ENCODE measurements around the gene CCDC27.

Gene CCDC27

GRCh38 chr1:3753656-3754454, 1.6 kb downstream of the CCDC27 start:
- DNase-seq (ENCODE audit: low read depth in 2 of 2) = no peak

GRCh38 chr1:3756394-3756793, 4.1 kb downstream of the CCDC27 start:
- DNase-seq (ENCODE audit: low read depth in 2 of 2) = no peak

DNA sequence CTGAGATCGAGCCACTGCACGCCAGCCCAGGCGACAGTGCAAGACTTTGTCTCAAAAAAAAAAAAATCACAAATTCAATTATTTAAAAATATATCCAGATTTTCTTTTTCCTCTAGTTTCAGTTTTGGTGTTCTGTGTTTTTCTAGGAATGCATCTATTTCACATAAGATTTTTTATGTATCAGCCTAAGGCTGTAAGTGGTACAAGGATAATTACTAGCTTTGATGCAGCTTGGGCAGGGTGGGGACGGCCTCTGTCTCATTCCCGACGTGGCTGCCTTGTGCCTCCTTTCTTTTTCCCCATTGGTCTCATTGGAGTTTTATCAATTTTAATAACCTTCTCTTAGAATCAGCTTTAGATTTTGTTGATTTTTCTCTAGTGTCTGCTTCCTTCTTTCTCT, 6.9 kb downstream of the CCDC27 start:
- no peak for DNase-seq (ENCODE audit: low read depth in 2 of 2)

DNA sequence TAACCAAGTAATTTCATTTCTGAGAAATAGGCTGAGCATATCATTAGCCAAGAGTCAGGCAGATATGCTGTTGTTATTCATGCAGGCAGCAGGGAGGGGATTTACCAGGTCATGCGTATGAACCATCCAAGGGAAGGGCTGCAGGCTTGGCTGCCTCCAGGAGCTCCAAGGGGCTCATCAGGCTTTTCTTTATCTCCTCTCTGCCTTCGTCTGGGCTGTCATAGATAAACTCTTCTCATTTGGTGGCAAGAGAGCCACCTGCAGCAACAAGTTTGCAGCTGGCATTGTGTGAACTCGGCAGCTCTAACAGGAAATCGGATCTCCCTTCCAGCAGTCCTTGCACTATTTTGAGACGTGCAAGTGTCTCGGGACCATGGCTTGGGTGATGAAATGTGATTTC, 7.5 kb downstream of the CCDC27 start:
- DNase-seq (ENCODE audit: low read depth in 2 of 2) = no peak

DNA sequence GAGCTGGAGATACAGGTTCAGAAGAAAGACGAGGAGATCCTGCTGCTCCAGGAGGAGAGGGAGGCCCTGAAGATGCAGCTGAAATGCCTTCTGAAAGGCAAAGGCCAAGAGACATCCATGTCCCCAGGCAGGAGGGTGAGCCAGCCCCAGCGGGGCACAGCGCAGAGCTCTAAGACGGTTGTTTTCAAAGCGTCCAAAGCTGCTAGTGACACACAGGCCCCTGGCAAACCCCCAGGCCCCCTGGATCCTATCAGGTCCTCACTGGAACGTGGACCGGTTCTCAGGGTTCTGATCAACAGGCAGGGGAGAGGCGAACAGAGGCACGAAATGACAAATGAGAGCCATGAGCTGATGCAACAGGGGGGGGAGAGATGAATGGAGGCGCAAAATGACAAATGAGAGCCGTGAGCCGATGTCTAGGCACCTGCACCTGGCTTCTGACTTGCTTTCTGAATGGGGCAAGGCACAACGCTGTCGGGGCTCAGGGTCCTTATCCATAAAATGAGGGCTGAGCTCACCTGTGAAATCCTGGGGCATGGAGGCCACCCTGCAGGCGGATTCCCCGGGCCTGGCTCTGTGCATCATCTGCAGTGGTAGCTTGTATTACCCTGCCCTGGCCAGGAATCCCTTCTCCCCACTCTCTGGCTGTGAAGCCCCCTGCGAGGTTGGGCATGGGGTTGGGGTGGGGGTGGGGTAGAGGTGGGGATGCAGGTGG, 9.2 kb downstream of the CCDC27 start:
- DNase-seq (ENCODE audit: low read depth in 2 of 2) = no peak

- DNase-seq (ENCODE audit: low read depth in 2 of 2) = no peak
These were observed 10.1 kb downstream of the CCDC27 start for GRCh38 chr1:3762151-3762872.

- no peak for DNase-seq (ENCODE audit: low read depth in 2 of 2)
These were observed 10.6 kb downstream of the CCDC27 start for GRCh38 chr1:3762873-3763228.

DNA sequence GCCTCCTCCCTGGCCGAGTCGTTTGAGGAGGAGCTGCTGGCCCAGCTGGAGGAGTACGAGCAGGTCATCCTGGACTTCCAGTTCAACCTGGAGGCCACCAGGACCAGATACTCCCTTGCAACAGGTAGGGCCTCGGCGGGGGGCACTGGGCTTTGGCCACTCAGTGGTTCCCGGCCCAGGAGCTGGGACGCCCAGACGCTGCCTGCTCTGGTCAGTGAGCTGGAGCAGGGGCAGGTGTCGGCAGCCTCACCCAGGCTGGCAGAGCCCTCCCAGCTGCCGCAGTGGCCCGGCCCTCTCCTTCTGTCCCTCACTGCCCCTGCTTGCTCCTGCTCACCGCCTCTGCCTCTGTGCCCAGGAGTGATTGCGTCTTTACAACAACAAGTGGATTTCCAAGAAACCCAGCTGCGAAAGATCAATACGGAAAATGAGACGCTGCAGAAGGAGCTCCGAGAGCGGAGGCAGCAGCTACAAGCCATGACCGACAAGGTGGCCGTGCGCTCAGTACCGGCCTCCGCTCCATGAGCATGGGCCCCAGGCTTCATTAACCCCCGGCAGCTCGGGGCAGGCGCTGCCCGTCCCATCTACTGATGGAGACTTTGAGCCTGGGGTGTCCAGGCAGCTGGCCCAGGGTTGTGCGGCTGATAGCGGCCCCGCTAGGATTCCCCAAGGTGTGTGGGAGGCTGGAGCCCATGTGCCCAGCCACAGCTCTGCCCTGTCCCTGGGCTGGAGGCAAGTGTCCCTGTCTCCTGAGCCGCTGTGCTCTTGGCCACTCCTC, 11.3 kb downstream of the CCDC27 start:
- no peak for DNase-seq (ENCODE audit: low read depth in 2 of 2)

- no peak for DNase-seq (ENCODE audit: low read depth in 2 of 2)
These were observed 15.2 kb downstream of the CCDC27 start for GRCh38 chr1:3767328-3767925.

GRCh38 chr1:3768811-3769390, 16.7 kb downstream of the CCDC27 start:
- DNase-seq (ENCODE audit: low read depth in 2 of 2) = no peak

DNA sequence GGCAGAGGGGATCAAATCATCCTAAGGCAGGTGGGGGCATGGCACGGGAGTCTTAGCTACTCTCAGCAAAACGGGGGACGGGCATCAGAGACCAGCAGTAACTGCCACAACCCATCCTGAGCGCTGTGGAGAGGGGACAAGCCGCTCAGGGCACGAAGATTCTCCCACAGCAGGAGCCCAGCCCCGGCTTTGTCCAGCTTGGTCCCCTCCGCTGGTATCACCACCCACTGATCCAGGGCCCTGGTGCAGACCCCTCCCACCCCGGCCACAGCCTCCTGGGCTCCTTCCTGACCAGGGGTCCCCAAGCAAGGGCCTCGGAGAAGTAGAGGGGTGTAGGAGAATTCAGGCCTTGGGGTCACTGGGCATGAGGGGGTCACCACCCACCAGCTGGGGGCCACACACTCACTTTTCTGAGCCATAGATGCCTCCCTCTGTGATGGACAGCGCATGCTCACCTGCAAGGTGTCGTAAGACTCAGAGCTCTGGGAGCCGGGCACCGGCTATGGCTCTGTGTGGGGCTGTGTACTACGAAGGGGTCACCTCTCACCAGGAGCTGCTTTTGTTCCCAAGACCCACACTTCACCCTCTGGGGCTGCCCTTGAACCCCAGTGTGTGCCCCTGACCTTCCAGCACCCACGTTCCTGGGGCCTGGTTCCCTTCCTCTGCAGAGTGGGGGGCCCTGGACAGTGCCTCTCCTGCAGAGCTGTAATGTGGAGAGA, 18.0 kb downstream of the CCDC27 start:
- DNase-seq (ENCODE audit: low read depth in 2 of 2) = no peak

DNA sequence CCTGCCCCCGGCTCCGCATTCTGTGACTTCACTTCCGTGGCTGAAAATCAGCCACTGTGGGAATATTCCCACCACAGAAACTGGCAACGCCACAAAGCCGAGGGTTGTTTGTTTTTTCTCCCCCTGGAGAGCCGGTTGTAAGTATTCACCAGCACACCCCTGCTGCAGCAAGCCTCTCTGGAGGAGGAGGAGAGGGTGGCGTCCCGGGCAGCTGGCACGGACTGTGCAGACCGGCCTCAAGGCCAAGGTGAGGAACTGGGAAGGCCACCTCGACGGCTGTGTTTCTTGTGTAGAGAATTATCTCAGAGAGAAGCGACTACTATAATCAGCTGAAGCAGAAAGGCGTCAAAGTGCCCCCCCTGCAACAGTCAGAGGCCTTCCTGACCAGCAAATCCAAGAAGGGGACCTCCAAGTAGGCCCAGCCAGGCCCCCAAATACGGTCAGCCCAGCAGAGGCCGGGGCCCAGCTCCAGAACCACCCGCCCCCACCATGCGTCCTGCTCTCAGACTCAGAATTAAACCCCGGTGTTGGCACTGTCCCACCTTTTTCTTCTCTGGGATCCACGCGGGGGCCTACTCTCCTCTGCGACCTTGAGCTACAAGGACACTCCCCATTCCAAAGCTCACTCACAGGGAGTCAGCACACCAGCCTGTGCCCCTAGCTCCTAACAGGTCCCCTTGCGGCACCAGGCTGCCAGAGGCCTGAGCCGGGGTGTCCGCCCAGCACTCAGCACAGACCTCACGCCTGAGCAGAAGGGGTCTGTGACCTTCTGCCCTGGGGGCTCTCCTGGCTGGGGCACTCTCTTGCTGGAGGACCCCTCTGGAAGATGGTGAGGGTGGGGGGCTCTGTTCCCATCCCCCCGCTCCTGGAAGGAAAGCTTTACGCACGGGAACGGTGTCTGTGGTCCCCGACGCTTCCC, 19.1 kb downstream of the CCDC27 start:
- no peak for DNase-seq (ENCODE audit: low read depth in 2 of 2)

GRCh38 chr1:3772027-3772714, 19.9 kb downstream of the CCDC27 start:
- peak; percentile 83 to 88 for DNase-seq (ENCODE audit: low read depth in 2 of 2)

DNA sequence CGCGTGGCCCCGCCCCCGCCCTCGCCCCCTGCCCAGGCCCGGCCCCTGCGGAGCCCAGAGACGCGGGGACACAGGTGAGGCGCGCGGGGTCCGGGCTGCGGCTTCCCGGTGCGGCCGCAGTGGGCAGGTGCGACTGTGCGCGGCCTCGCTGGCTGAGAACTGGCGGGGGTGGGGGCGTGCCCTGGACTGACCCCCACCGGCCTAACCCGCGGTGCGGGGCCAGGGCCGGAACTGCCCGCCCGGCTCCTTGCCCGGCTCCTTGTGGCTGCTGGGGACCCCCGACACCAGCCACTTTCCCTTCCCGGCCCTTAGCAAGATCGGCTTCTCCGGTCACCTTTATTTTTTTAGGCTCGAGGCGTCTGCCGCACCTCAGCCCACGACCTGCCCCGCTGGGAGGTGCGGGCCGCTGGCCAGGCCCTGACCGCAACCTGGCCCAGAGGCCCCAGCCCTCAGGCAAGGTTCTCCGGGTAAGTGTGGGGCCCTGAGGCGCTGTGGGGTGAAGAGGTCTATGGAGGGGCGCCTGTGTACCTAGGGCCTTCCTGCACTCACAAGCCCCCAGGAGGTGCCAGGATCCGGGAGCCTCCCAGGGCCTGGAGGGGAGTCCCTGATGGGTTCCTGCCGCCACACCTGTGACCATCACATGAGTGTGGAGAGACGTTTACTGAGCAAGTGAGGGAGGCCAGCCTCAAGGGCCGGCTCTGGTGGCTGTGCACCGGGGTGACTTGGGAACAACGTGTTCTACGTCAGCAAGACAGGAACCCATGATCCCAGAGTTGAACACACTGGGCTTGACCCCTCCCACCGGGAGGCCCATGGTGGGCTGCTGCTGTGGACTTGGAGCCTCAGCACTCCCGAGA, 20.7 kb downstream of the CCDC27 start, which contains the start of gene SMIM1:
SMIM1 (plus strand) TSS at position 35 of the 857 bp plus-strand sequence. CDS start 2,625 bp downstream, outside the sequence.
- DNase-seq (ENCODE audit: low read depth in 2 of 2) = no peak

GRCh38 chr1:3773572-3774275, 21.5 kb downstream of the CCDC27 start:
- DNase-seq (ENCODE audit: low read depth in 2 of 2) = no peak

GRCh38 chr1:3774276-3774945, 22.2 kb downstream of the CCDC27 start:
- DNase-seq (ENCODE audit: low read depth in 2 of 2) = no peak

Measured in stimulated activated CD4-positive, alpha-beta T cell treated with anti-CD3 and anti-CD28 coated beads, Interleukin-4, amount 100 ng/mL, for 48 hours (primary cell).